Pancreas (tissue), 10 donors: ENCODE measurements around the gene LPCAT1. TPM values are rescaled to one million over a fixed set of nuclear protein-coding genes. Genes with fewer than 3 reads are reported as not detected.

Source experiments
- ATAC-seq, 4 donors: fragments of 200-7000 bp; cut with Tn5 transposase; one replicate each; pipeline versions ENCODE4 v1.8.0 to v1.9.1; 2020; ENCODE audit warnings: mild to moderate bottlenecking in 4 of 4, moderate library complexity in 4 of 4
- DNase-seq, 6 donors: peaks; one replicate each; pipeline ENCODE4 v3.0.0-alpha.2; 2020
- FAIRE-seq: peaks from 2 replicates; lab custom pipeline; 2012; peaks lifted over from hg19 to GRCh38; lab: Jason Lieb, UNC
- H3K27ac ChIP-seq, 4 donors: fragments of 200-600 bp; sonication (generic); 1 replicate in 3 of 4; 2 replicates in 1 of 4; pipeline versions ENCODE4 v1.5.0 to v1.8.0; 2020
- H3K27me3 ChIP-seq, 4 donors: fragments of 200-600 bp; one replicate each; pipeline ENCODE4 v1.8.0; 2021
- H3K36me3 ChIP-seq, 3 donors: fragments of 200-600 bp; sonication (generic) in 1 of 3; one replicate each; pipeline versions ENCODE4 v1.5.0 to v1.8.0; 2020 to 2021
- H3K4me1 ChIP-seq, 3 donors: fragments of 200-600 bp; one replicate each; pipeline ENCODE4 v1.8.0; 2021
- H3K4me3 ChIP-seq, 4 donors: fragments of 200-600 bp; sonication (generic) in 2 of 4; one replicate each; pipeline versions ENCODE4 v1.5.0 to v1.8.0; 2020 to 2021
- H3K9me3 ChIP-seq, 4 donors: fragments of 200-600 bp; one replicate each; pipeline ENCODE4 v1.8.0; 2021
- WGBS, 2 donors: extraction: QIAGEN DNeasy Blood & Tissue Kit; methylation state at CpG; one replicate each; pipeline ENCODE4 v1.1.7; 2013; 5-methylcytosine and 5-hydroxymethylcytosine counted together
- intact Hi-C, 3 donors: fragments of 100-400 bp; cut with DNase I; formaldehyde crosslinking; loops; one replicate each; pipeline versions ENCODE4 v1.11.1 to v1.14.2; 2022
- polyA plus RNA-seq, 2 donors: library from polyadenylated mRNA; stranded (reverse); fragments of 200-250 nt; gene quantifications; one replicate each; pipeline ENCODE4 v1.2.3, GENCODE V29; 2013
- total RNA-seq, 6 donors: library from RNA; stranded (reverse); fragmentation: NEBNext Ultra II Directional in 4 of 6; extraction: Animal tissue kit (Norgen Biotek cat#: 25700) in 4 of 6; gene quantifications; one replicate each; pipeline versions ENCODE4 v1.2.1 to v1.2.4, GENCODE V29; 2021 to 2023
- TF ChIP-seq, protein P1 (sequence below), 4 donors: fragments of 200-600 bp; sonication (generic) in 3 of 4; IDR thresholded peaks; one replicate each; pipeline versions ENCODE4 v1.5.0 to v1.8.0; 2021; ENCODE audit warnings: antibody characterized with exemption in 4 of 4
- donor health status: healthy with polysubstance abuse.
- donor health status: DM: no; HTN: no; CAD: no; lungs with moderate emphysema.
- donor health status: DM: no; HTN: no; CAD: no.
- donor health status: control.
- donor health status: control.
- donor health status: Bipolar disorder and iron deficiency.
- donor health status: DM: yes; HTN: yes; CAD: no.
- donor health status: DM: no; HTN: no; CAD: no.
- donor health status: DM: no; HTN: no; CAD: no.
- donor health status: DM: yes; HTN: yes; CAD: no.

Gene LPCAT1
- total and polyA plus RNA-seq, 8 donors, result 6.5 to 26.1 (median 13.8) TPM

DNA sequence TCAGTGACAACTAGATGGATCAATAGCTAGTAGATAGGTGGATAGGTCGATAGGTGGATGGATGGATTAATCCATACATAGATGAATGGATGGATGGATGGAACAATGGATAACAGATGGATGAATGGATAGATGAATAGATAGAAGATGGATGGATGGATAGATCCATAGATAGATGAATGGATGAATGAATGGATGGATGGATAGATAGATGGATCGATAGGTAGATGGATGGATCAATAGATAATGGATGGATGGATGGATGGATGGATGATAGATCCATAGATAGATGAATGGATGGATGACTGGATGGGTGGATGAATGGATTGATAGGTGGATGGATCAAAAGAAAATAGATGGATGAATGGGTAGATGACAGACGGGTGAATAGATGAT lies 83.7 kb downstream of the LPCAT1 start:
- H3K27me3 ChIP-seq, result peaks cover 0 to 34% (median 3%) of the 10 kb centered on the region in 4 donors
- no peak for FAIRE-seq
- intact Hi-C loops, result no loop called here

DNA sequence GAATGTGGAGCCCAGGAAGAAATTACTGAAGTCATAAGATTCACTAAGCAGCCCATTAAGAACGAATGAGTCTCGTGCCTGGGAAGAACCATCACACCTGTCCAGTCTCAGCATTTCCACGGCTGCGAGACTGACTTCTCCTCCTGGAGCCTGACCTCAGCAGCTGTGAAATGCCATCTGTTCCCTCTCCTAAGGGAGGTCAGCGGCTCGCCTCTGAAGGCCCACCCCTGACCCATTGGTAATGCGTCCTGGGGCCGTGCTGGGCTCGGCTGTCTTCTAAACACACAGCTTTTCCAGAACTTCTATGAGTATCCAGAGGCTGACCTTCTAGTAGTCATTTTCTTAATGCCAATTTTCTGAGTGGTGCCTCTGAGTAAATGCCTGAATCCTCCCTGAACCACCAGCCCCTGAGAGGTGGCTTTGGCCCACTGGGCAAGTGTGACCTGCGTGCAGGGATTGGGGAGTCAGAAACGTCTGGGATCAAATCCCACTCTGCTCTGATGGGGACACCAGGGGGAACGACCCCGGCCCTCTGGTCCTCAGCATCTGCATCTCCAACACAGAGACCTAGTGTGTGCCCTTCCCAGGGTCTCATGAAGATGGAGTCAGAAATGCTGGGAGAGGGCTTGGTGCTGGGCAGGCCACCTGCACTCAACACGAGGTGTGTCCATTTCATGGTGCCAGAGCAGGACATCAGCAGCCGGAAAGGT lies 84.2 kb downstream of the LPCAT1 start:
- H3K4me1 ChIP-seq, result no peaks in the 10 kb centered on the region
- intact Hi-C loops, result no loop called here
- DNase-seq (peak in 1 of 6 donors; percentile 39), ATAC-seq (no peak), FAIRE-seq (no peak)
- no peak overlapping the region for H3K4me3 ChIP-seq
- H3K27ac ChIP-seq, result no peak overlapping the region
- 53 to 57% methylated on average over 15 of the region's 15 CpGs for WGBS, 2 donors
- H3K27me3 ChIP-seq, result peaks cover 0 to 28% (median 1%) of the 10 kb centered on the region in 4 donors
- no peaks in the 10 kb centered on the region for H3K36me3 ChIP-seq
- TF ChIP-seq, protein P1, sequence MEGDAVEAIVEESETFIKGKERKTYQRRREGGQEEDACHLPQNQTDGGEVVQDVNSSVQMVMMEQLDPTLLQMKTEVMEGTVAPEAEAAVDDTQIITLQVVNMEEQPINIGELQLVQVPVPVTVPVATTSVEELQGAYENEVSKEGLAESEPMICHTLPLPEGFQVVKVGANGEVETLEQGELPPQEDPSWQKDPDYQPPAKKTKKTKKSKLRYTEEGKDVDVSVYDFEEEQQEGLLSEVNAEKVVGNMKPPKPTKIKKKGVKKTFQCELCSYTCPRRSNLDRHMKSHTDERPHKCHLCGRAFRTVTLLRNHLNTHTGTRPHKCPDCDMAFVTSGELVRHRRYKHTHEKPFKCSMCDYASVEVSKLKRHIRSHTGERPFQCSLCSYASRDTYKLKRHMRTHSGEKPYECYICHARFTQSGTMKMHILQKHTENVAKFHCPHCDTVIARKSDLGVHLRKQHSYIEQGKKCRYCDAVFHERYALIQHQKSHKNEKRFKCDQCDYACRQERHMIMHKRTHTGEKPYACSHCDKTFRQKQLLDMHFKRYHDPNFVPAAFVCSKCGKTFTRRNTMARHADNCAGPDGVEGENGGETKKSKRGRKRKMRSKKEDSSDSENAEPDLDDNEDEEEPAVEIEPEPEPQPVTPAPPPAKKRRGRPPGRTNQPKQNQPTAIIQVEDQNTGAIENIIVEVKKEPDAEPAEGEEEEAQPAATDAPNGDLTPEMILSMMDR (IDR thresholded peaks at IDR 0.05), result no peak
- H3K9me3 ChIP-seq, result no peaks in the 10 kb centered on the region

More for the DNA sequence above, 83.7 kb downstream of the LPCAT1 start:
- TF ChIP-seq, protein P1 (IDR thresholded peaks at IDR 0.05), result no peak
- H3K4me1 ChIP-seq, result peaks cover 0 to 2% (median 0%) of the 10 kb centered on the region in 3 donors
- H3K9me3 ChIP-seq, result no peaks in the 10 kb centered on the region
- no peak for ATAC-seq
- WGBS, 2 donors, result 45 to 62% methylated on average over 3 of the region's 3 CpGs
- H3K36me3 ChIP-seq, result no peaks in the 10 kb centered on the region
- H3K27ac ChIP-seq, result no peak overlapping the region
- no peak for DNase-seq
- no peak overlapping the region for H3K4me3 ChIP-seq

DNA sequence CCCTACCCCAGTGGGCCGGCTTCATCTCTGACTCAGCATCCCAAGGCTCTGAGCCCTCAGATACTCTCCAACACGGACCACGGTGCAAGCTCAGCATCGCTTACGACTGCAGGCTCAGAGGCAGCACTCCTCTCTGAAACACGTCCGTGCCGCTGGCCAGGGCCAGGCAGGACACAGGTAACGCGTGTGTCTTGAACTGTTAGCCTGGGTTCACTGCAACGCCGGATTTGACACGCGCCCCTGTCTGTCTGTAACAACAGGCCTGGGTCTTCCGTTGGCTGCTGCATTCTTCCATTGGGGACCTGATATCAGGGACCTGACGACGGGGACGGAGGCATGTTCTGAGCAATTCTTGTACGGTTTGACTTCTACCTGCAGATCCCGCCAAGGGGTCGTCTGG lies 84.9 kb downstream of the LPCAT1 start:
- WGBS, 2 donors, result 68 to 83% methylated on average over 21 of the region's 21 CpGs
- intact Hi-C loops, result no loop called here

DNA sequence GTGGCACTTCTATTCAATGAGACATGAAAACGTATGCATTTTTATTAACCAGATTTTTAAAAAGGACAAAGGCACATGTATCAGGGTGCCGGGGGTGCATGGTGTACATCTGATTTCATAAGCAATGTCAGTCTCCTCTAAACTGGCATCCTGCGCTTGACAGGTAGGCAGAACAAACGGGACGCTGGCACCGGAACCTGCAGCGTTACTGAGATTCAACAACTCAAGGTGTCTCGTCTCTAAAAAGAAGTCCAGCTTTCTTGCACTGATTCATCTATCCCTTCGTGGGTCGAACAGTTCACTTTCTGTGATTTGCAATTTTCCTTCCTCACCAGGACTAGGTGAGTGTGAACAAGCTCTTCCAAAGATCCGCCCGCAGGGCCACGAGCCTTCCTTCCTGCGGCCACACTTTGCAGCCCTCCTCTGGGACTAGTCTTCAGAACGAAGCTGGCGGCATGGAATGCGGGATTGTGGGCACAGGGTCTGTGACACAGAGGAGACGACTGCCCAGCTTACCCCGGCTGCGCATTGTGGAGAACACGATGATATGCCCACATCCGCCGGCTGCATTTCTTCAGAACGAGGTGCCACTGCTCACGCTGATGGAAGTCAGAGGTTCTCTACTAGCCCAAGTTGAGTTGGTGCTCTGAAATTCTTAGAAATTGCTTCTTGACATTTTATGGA lies 85.7 kb downstream of the LPCAT1 start:
- H3K27ac ChIP-seq, result no peak overlapping the region
- 63 to 68% methylated on average over 25 of the region's 25 CpGs for WGBS, 2 donors
- H3K36me3 ChIP-seq, result no peaks in the 10 kb centered on the region
- H3K4me3 ChIP-seq, result no peak overlapping the region
- H3K27me3 ChIP-seq, result peaks cover 0 to 14% (median 1%) of the 10 kb centered on the region in 4 donors
- intact Hi-C loops, result no loop called here
- no peak for ATAC-seq
- no peaks in the 10 kb centered on the region for H3K9me3 ChIP-seq
- TF ChIP-seq, protein P1 (IDR thresholded peaks at IDR 0.05), result no peak
- no peaks in the 10 kb centered on the region for H3K4me1 ChIP-seq
- FAIRE-seq, result no peak
- peak in 1 of 6 donors; percentile 33 for DNase-seq

More for the DNA sequence above, 84.9 kb downstream of the LPCAT1 start:
- H3K4me3 ChIP-seq, result no peak overlapping the region
- ATAC-seq (no peak), DNase-seq (peak in 1 of 6 donors; percentile 43), FAIRE-seq (no peak)
- TF ChIP-seq, protein P1 (IDR thresholded peaks at IDR 0.05), result no peak
- no peak overlapping the region for H3K27ac ChIP-seq
- H3K27me3 ChIP-seq, result peaks cover 0 to 22% (median 1%) of the 10 kb centered on the region in 4 donors
- H3K9me3 ChIP-seq, result no peaks in the 10 kb centered on the region
- no peaks in the 10 kb centered on the region for H3K36me3 ChIP-seq
- H3K4me1 ChIP-seq, result no peaks in the 10 kb centered on the region
